Activated effector memory CD4-positive, alpha-beta T cell treated with Interleukin-2 at 50 U/mL for 16 hours (primary cell): ENCODE measurements around the gene TTC31.

Experiments
- DNase-seq: peaks from one replicate; pipeline ENCODE4 v3.0.0-alpha.2; 2020

Gene TTC31

GRCh38 chr2:74488643-74489481, 6.0 kb downstream of the TTC31 start:
- no peak for DNase-seq

- DNase-seq, result no peak
These were observed 7.0 kb downstream of the TTC31 start for GRCh38 chr2:74489906-74490305.

GRCh38 chr2:74491648-74492544, 9.0 kb downstream of the TTC31 start:
- no peak for DNase-seq

- DNase-seq, result no peak
These were observed 10.7 kb downstream of the TTC31 start for GRCh38 chr2:74493546-74493945.

- no peak for DNase-seq
These were observed 12.6 kb downstream of the TTC31 start for GRCh38 chr2:74495440-74495839.

- no peak for DNase-seq
These were observed 14.3 kb downstream of the TTC31 start for GRCh38 chr2:74496997-74497776.

GRCh38 chr2:74497777-74498499, 15.1 kb downstream of the TTC31 start:
- no peak for DNase-seq

GRCh38 chr2:74498500-74499266, 15.8 kb downstream of the TTC31 start:
- no peak for DNase-seq

- DNase-seq, result no peak
These were observed 16.5 kb downstream of the TTC31 start, which contains the start of gene LBX2 for GRCh38 chr2:74499267-74499939. LBX2 (minus strand) TSS chr2:74499603; CDS start chr2:74499537, 66 bp downstream.

GRCh38 chr2:74499940-74500577, 17.2 kb downstream of the TTC31 start:
- no peak for DNase-seq

- no peak for DNase-seq
These were observed 17.7 kb downstream of the TTC31 start for GRCh38 chr2:74500578-74500946.

GRCh38 chr2:74501335-74502071, 18.6 kb downstream of the TTC31 start:
- no peak for DNase-seq

- no peak for DNase-seq
These were observed 19.4 kb downstream of the TTC31 start for GRCh38 chr2:74502147-74502719.

GRCh38 chr2:74502720-74503505, 20.0 kb downstream of the TTC31 start:
- no peak for DNase-seq

GRCh38 chr2:74503506-74504475, 20.9 kb downstream of the TTC31 start:
- no peak for DNase-seq

GRCh38 chr2:74504591-74504990, 21.7 kb downstream of the TTC31 start:
- no peak for DNase-seq
